ENCODE data around the gene EIPR1.

Gene EIPR1

DNA sequence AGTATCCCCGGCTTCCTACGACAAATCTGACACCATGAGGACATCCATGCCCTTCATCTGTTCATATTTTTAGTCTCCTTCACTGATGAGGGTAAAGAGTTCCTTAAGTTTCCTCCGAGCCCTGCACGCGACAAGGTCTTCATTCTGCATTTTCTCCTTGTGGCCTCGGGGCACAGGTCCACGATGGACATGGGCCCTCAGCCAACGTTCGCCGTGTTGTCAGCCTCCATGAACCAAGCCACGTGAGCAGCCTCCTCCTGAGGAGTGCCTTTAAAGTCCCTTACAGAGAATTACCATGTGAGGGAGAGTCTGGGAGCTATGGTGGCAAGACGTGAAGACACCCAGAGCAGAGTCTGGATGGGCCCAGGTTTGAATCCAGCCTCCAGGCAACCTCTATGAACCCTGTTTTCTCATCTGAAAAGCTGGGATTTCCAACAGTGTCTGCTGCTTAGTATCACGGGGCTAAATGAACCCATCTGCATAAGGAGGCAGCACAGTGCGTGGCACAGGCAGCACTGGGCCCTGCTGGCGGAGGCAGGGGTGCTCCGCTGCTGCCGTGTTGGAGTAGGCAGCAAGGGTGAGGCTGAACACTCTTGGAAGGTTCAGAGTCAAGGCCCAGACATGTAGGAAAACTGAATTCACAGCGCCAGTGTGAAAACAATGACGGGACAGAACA, 54.1 kb downstream of the EIPR1 start:
- no peak overlapping the region for H3K27ac ChIP-seq
- TF ChIP-seq, protein P1, sequence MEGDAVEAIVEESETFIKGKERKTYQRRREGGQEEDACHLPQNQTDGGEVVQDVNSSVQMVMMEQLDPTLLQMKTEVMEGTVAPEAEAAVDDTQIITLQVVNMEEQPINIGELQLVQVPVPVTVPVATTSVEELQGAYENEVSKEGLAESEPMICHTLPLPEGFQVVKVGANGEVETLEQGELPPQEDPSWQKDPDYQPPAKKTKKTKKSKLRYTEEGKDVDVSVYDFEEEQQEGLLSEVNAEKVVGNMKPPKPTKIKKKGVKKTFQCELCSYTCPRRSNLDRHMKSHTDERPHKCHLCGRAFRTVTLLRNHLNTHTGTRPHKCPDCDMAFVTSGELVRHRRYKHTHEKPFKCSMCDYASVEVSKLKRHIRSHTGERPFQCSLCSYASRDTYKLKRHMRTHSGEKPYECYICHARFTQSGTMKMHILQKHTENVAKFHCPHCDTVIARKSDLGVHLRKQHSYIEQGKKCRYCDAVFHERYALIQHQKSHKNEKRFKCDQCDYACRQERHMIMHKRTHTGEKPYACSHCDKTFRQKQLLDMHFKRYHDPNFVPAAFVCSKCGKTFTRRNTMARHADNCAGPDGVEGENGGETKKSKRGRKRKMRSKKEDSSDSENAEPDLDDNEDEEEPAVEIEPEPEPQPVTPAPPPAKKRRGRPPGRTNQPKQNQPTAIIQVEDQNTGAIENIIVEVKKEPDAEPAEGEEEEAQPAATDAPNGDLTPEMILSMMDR (conservative IDR thresholded peaks at IDR 0.05) = no peak
- no peak for TF ChIP-seq ZFX (IDR thresholded peaks at IDR 0.05)

- H3K27ac ChIP-seq = no peak overlapping the region
- TF ChIP-seq ZFX (IDR thresholded peaks at IDR 0.05) = no peak
- TF ChIP-seq, protein P1 (conservative IDR thresholded peaks at IDR 0.05) = no peak
These were observed 55.2 kb downstream of the EIPR1 start for GRCh38 chr2:3322311-3322970.

DNA sequence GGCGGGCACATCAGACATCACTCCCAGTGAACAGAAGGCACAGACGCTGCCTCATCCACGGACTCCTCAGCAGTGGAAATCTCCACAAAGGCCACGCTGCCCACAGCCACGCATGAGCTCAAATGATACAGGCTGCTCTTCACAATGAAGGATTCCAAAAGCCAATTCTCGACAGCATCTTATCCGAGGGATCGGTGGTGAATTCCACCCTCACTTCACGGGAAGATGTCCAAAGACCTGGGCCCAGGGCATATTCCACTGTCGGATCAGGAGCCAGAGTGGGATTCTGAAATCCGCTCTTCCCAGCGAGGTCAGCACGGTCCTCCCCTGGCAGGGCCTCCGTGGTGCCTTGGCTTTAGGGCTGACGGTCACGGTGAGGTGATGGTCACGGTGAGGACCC, 55.8 kb downstream of the EIPR1 start:
- TF ChIP-seq ZFX (IDR thresholded peaks at IDR 0.05) = no peak
- TF ChIP-seq, protein P1 (conservative IDR thresholded peaks at IDR 0.05) = no peak

DNA sequence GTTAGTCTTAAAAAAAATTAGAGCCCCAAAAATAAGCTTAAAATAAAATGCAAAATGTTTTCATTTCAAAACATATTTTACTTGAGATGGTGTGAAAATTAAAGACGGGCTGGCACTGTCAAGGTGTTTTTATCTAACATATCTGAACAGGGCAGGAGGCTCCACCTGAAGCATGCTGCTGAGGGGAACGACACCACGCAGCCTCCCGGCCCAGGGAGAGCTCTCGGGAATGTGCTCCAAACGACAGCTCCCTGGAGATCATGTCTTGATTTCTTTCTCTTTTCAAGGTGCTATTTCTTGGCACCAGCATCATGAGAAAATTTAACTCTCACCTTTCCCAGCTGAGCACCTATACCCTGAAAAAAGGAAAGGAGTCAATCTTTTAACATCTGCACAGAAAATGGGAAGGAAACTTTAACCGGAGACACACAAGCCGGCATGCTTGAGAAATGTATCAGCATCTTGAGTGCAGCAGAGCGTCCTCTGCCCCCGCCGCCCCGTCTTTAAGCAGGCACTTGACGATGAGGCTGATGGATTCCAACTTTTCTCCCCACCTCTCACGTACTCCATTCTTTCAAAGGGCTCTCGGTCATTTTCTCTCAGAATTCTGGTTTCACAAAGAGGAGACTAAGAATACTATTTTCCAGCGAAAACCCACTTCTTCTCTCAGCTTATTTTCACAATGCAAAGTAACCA, 56.6 kb downstream of the EIPR1 start:
- no peak for TF ChIP-seq ZFX (IDR thresholded peaks at IDR 0.05)
- TF ChIP-seq, protein P1 (conservative IDR thresholded peaks at IDR 0.05) = no peak
- H3K27ac ChIP-seq = no peak overlapping the region

More for the DNA sequence above, 55.8 kb downstream of the EIPR1 start:
- no peak overlapping the region for H3K27ac ChIP-seq

- TF ChIP-seq ZFX (IDR thresholded peaks at IDR 0.05) = no peak
- TF ChIP-seq, protein P1 (conservative IDR thresholded peaks at IDR 0.05) = no peak
- no peak overlapping the region for H3K27ac ChIP-seq
These were observed 57.7 kb downstream of the EIPR1 start for GRCh38 chr2:3319745-3320566.

GRCh38 chr2:3319134-3319533, 58.5 kb downstream of the EIPR1 start:
- no peak overlapping the region for H3K27ac ChIP-seq
- TF ChIP-seq ZFX (IDR thresholded peaks at IDR 0.05) = no peak
- TF ChIP-seq, protein P1 (conservative IDR thresholded peaks at IDR 0.05) = no peak
